CD4-positive, alpha-beta T cell treated with Interleukin-4 for 4 hours (primary cell): ENCODE results near the gene BLCAP.
"Not testable (repeated sequence)": the region's sequence is repeated elsewhere in the genome, so short reads cannot be mapped to it uniquely, and the experiment has no call there.

ENCODE experiments used
- DNase-seq: peaks from one replicate; pipeline ENCODE4 v3.0.0-alpha.2; 2020

The BLCAP gene

GRCh38 chr20:37556538-37556937, 28.9 kb upstream of the BLCAP start:
- DNase-seq = no peak

- not testable (repeated sequence) for DNase-seq
These were observed 27.1 kb upstream of the BLCAP start for GRCh38 chr20:37554721-37555298.

- DNase-seq = no peak
These were observed 24.7 kb upstream of the BLCAP start for GRCh38 chr20:37552415-37552814.

GRCh38 chr20:37551660-37552059, 24.0 kb upstream of the BLCAP start:
- not testable (repeated sequence) for DNase-seq

GRCh38 chr20:37550101-37550920, 22.6 kb upstream of the BLCAP start:
- not testable (repeated sequence) for DNase-seq

GRCh38 chr20:37547912-37548311, 20.2 kb upstream of the BLCAP start:
- no peak for DNase-seq

- no peak for DNase-seq
These were observed 17.8 kb upstream of the BLCAP start for GRCh38 chr20:37545516-37545915.

GRCh38 chr20:37544386-37544785, 16.7 kb upstream of the BLCAP start:
- no peak for DNase-seq

- DNase-seq = no peak
These were observed 16.2 kb upstream of the BLCAP start for GRCh38 chr20:37543828-37544227.

- DNase-seq = no peak
These were observed 14.6 kb upstream of the BLCAP start for GRCh38 chr20:37542281-37542680.

- DNase-seq = no peak
These were observed 13.7 kb upstream of the BLCAP start for GRCh38 chr20:37541326-37541725.

- DNase-seq = not testable (repeated sequence)
These were observed 13.2 kb upstream of the BLCAP start for GRCh38 chr20:37540838-37541237.

- no peak for DNase-seq
These were observed 12.3 kb upstream of the BLCAP start for GRCh38 chr20:37540001-37540400.

GRCh38 chr20:37539424-37539823, 11.7 kb upstream of the BLCAP start:
- no peak for DNase-seq

- DNase-seq = no peak
These were observed 10.3 kb upstream of the BLCAP start for GRCh38 chr20:37538003-37538402.

GRCh38 chr20:37537505-37537904, 9.8 kb upstream of the BLCAP start:
- DNase-seq = no peak

GRCh38 chr20:37535443-37536132, 7.9 kb upstream of the BLCAP start:
- no peak for DNase-seq

GRCh38 chr20:37534401-37535157, 6.9 kb upstream of the BLCAP start:
- peak; percentile 72 for DNase-seq

GRCh38 chr20:37533154-37533715, 5.6 kb upstream of the BLCAP start:
- no peak for DNase-seq

- no peak for DNase-seq
These were observed 4.2 kb upstream of the BLCAP start for GRCh38 chr20:37531856-37532255.

GRCh38 chr20:37530696-37531095, 3.0 kb upstream of the BLCAP start:
- DNase-seq = no peak

- DNase-seq = no peak
These were observed 2.4 kb upstream of the BLCAP start for GRCh38 chr20:37529968-37530600.
